K562 (cell line): ENCODE data around the gene ATRNL1. TPM values are rescaled to one million over a fixed set of nuclear protein-coding genes. Genes with fewer than 3 reads are reported as not detected.

Experiments
- ATAC-seq: fragments of 200-7000 bp; cut with Tn5 transposase; 3 replicates; pipeline ENCODE4 v1.9.1; 2020; ENCODE audit warnings: moderate library complexity
- BruUV-seq: library from RNA; stranded (reverse); fragments of 400-500 nt; replicated peaks from 2 replicates; lab custom pipeline; 2021; lab: Mats Ljungman, UMichigan
- CTCF ChIA-PET: fragments of 300-600 bp; formaldehyde crosslinking; extraction: SDS; loops from one replicate; lab custom pipeline; 2021; ENCODE audit warnings: low intra/inter-chr PET ratio; lab: Yijun Ruan, JAX
- POLR2A ChIA-PET: fragments of 300-600, 350-650 bp; sonication (Branson Sonifier 250); formaldehyde crosslinking; extraction: SDS; loops from one replicate; lab custom pipeline; 2021; ENCODE audit warnings: antibody characterized with exemption, inconsistent platforms; lab: Yijun Ruan, JAX
- DNase-seq, 4 experiments: peaks; one replicate each; pipeline versions ENCODE4 v3.0.0 to v3.0.0-alpha.2; 2011 to 2018; ENCODE audit warnings: low spot score in 3 of 4, mixed read lengths in 3 of 4; ENCODE audit errors: extremely low read depth in 1 of 4
- FAIRE-seq: peaks from 2 replicates; lab custom pipeline; 2011; peaks lifted over from hg19 to GRCh38; lab: Jason Lieb, UNC
- H2AFZ ChIP-seq: 2 replicates; pipeline ENCODE4 v1.6.0; 2011; ENCODE audit warnings: low read depth, low read length, control low read depth, inconsistent platforms
- H3K27ac ChIP-seq: fragments of 200-600 bp; 3 replicates; pipeline ENCODE4 v1.8.0; 2011; ENCODE audit warnings: low read depth, mild to moderate bottlenecking, control low read depth, inconsistent platforms, low read length, moderate library complexity, mixed read lengths; ENCODE audit errors: extremely low read depth
- H3K27me3 ChIP-seq, 2 experiments: fragments of 300-600 bp in 1 of 2; 2 replicates in 1 of 2; 3 replicates in 1 of 2; pipeline versions ENCODE4 v1.6.0 to v1.8.0; 2011; ENCODE audit warnings: inconsistent platforms in 2 of 2, low read length in 2 of 2, mild to moderate bottlenecking in 1 of 2, mixed read lengths in 1 of 2, moderate library complexity in 1 of 2; ENCODE audit not compliant: control insufficient read depth in 2 of 2, insufficient read depth in 2 of 2
- H3K36me3 ChIP-seq: fragments of 300-600 bp; 3 replicates; pipeline ENCODE4 v1.8.0; 2011; ENCODE audit warnings: mild to moderate bottlenecking, low read length, inconsistent platforms; ENCODE audit not compliant: control insufficient read depth, insufficient read depth
- H3K4me1 ChIP-seq, 2 experiments: fragments of 200-600 bp in 1 of 2; replicated peaks in 1 of 2; 2 replicates in 1 of 2; 3 replicates in 1 of 2; pipeline versions ENCODE4 v1.5.1 to v1.8.0; 2011; ENCODE audit warnings: inconsistent platforms in 2 of 2, low read length in 2 of 2, mild to moderate bottlenecking in 1 of 2, mixed read lengths in 1 of 2, moderate library complexity in 1 of 2; ENCODE audit not compliant: control insufficient read depth in 2 of 2, insufficient read depth in 2 of 2
- H3K4me2 ChIP-seq: 2 replicates; pipeline ENCODE4 v1.6.1; 2011; ENCODE audit warnings: low read length, control low read depth, inconsistent platforms, mixed read lengths; ENCODE audit not compliant: insufficient read depth
- H3K4me3 ChIP-seq: fragments of 200-600 bp; sonication (generic), shearing (Covaris generic); 2 replicates; pipeline ENCODE4 v1.5.1; 2016; ENCODE audit warnings: control low read depth, inconsistent platforms
- H3K79me2 ChIP-seq: fragments of 200-600 bp; 3 replicates; pipeline ENCODE4 v1.8.0; 2011; ENCODE audit warnings: low read length, inconsistent platforms; ENCODE audit not compliant: control insufficient read depth, insufficient read depth
- H3K9ac ChIP-seq, 2 experiments: 2 replicates each; pipeline versions ENCODE4 v1.6.0 to v1.6.1; 2011; ENCODE audit warnings: low read depth in 2 of 2, low read length in 2 of 2, control low read depth in 1 of 2, inconsistent platforms in 1 of 2, mild to moderate bottlenecking in 1 of 2, mixed read lengths in 1 of 2; ENCODE audit not compliant: insufficient read depth in 1 of 2
- H3K9me1 ChIP-seq: one replicate; pipeline ENCODE4 v1.6.0; 2011; ENCODE audit warnings: inconsistent platforms, mild to moderate bottlenecking, low read length, moderate library complexity; ENCODE audit not compliant: control insufficient read depth, insufficient read depth
- H3K9me3 ChIP-seq: replicated peaks from 2 replicates; pipeline ENCODE4 v1.5.1; 2011; ENCODE audit warnings: low read depth, low read length, inconsistent platforms; ENCODE audit not compliant: control insufficient read depth, insufficient read depth
- H4K20me1 ChIP-seq: replicated peaks from 2 replicates; pipeline ENCODE4 v1.6.1; 2011; ENCODE audit warnings: low read length, inconsistent platforms, mixed read lengths; ENCODE audit not compliant: control insufficient read depth, insufficient read depth
- ARID1B ChIP-seq: fragments of 450-650 bp; IDR thresholded peaks from 2 replicates; pipeline ENCODE4 v1.6.1; 2016; ENCODE audit warnings: antibody characterized with exemption, mild to moderate bottlenecking, inconsistent platforms
- BACH1 ChIP-seq: fragments of 200-800 bp; sonication (Bioruptor generic); IDR thresholded peaks from 2 replicates; pipeline ENCODE4 v1.6.1; 2016; ENCODE audit warnings: missing genetic modification characterization, missing compliant biosample characterization
- CBX2 ChIP-seq: fragments of 200-600 bp; sonication (generic); IDR thresholded peaks from one replicate; pipeline ENCODE4 v1.6.1; 2012; ENCODE audit warnings: mild to moderate bottlenecking, low read length, inconsistent platforms; ENCODE audit not compliant: insufficient read depth, poor library complexity, severe bottlenecking
- ETV5 ChIP-seq: sonication (generic); formaldehyde crosslinking; IDR thresholded peaks from 2 replicates; pipeline ENCODE4 v1.4.0; 2020; ENCODE audit warnings: low read depth, mild to moderate bottlenecking, missing genetic modification reagents
- FUS ChIP-seq: fragments of 200-400 bp; formaldehyde crosslinking; optimal IDR thresholded peaks from 2 replicates; pipeline ENCODE3; 2017; ENCODE audit warnings: low read depth, low read length
- KLF1 ChIP-seq: fragments of 450-650 bp; IDR thresholded peaks from 2 replicates; pipeline ENCODE4 v1.6.1; 2016; ENCODE audit warnings: missing genetic modification characterization, missing compliant biosample characterization
- LCOR ChIP-seq: sonication (generic); formaldehyde crosslinking; IDR thresholded peaks from 2 replicates; pipeline ENCODE4 v1.8.0; 2022; ENCODE audit warnings: mild to moderate bottlenecking, missing genetic modification reagents
- MTA2 ChIP-seq: fragments of 450-650 bp; IDR thresholded peaks from 2 replicates; pipeline ENCODE4 v1.6.1; 2016; ENCODE audit warnings: low read depth
- RUNX1 ChIP-seq: sonication (generic); IDR thresholded peaks from 2 replicates; pipeline ENCODE4 v1.6.1; 2016; ENCODE audit warnings: antibody characterized with exemption, low read depth
- SNRNP70 ChIP-seq: fragments of 200-400 bp; formaldehyde crosslinking; optimal IDR thresholded peaks from 2 replicates; pipeline ENCODE3; 2017; ENCODE audit warnings: low read depth, low read length
- SRSF9 ChIP-seq: fragments of 200-400 bp; formaldehyde crosslinking; IDR thresholded peaks from 2 replicates; pipeline ENCODE4 v1.6.1; 2017; ENCODE audit warnings: low read depth, low read length, borderline replicate concordance
- ZBTB9 ChIP-seq: fragments of 450-650 bp; formaldehyde crosslinking; IDR thresholded peaks from 2 replicates; pipeline ENCODE4 v1.4.0; 2020; ENCODE audit warnings: mild to moderate bottlenecking, moderate library complexity
- ZEB2 ChIP-seq: fragments of 450-650 bp; IDR thresholded peaks from 2 replicates; pipeline ENCODE4 v1.6.1; 2016
- ZMIZ1 ChIP-seq, 2 experiments: fragments of 150-350 bp in 1 of 2; IDR thresholded peaks; 2 replicates each; pipeline ENCODE4 v1.6.1; 2012 to 2016; ENCODE audit warnings: low read depth in 2 of 2, low read length in 2 of 2, mild to moderate bottlenecking in 1 of 2, moderate library complexity in 1 of 2
- ZNF311 ChIP-seq: fragments of 250-450 bp; sonication (Bioruptor Pico); IDR thresholded peaks from 2 replicates; pipeline ENCODE4 v1.4.0; 2020; ENCODE audit warnings: mild to moderate bottlenecking, moderate library complexity
- ZNF316 ChIP-seq: fragments of 450-650 bp; IDR thresholded peaks from 2 replicates; pipeline ENCODE4 v1.6.1; 2016
- ZNF785 ChIP-seq: fragments of 250-450 bp; sonication (Bioruptor Pico); IDR thresholded peaks from 2 replicates; pipeline ENCODE4 v1.4.0; 2020; ENCODE audit warnings: mild to moderate bottlenecking
- WGBS: fragments of 100-300 bp; shearing (Covaris generic); methylation state at CpG from one replicate; pipeline ENCODE4 v1.1.6; 2016; ENCODE audit warnings: low coverage, mixed read lengths; ENCODE audit not compliant: insufficient coverage; ENCODE audit errors: missing lambda C conversion rate; 5-methylcytosine and 5-hydroxymethylcytosine counted together
- in situ Hi-C: fragments of 300-500 bp; cut with MboI; formaldehyde crosslinking; loops from 4 replicates; pipeline ENCODE4 v1.15.0; 2018; ENCODE audit warnings: inconsistent platforms, mixed read lengths
- intact Hi-C: fragments of 100-400 bp; cut with micrococcal nuclease; formaldehyde crosslinking; loops from 2 replicates; pipeline ENCODE4 v1.14.2; 2022
- polyA plus RNA-seq, 8 experiments: library from polyadenylated mRNA; depleted of rRNA in 4 of 8; stranded (reverse) in 5 of 8; unstranded in 3 of 8; fragments of >200 nt; fragmentation: Nextera tagmentation in 2 of 8; fragmentation: Illumina TruSeq in 1 of 8; extraction: Ambion mirVana in 2 of 8; extraction: Trizol in 1 of 8; gene quantifications; 2 replicates each; pipeline versions ENCODE4 v1.2.1 to v1.2.3, GENCODE V29; 2011 to 2014; ENCODE audit warnings: inconsistent platforms in 1 of 8, missing spikeins in 1 of 8
- total RNA-seq, 7 experiments: library from RNA; depleted of rRNA in 6 of 7; stranded (reverse); fragments of >200 nt in 6 of 7; fragmentation: Illumina TruSeq in 2 of 7; extraction: Trizol in 2 of 7; gene quantifications; 2 replicates each; pipeline versions ENCODE4 v1.2.1 to v1.2.3, GENCODE V29; 2011 to 2021; ENCODE audit warnings: low replicate concordance in 1 of 7

Gene ATRNL1
- total and polyA plus RNA-seq, 9 of the 15 experiments (the other 6 are each of a cell fraction or from before 2014, with no cell fraction given) = 0.18 TPM; not detected in 8

GRCh38 chr10:115845921-115846320, 752.8 kb downstream of the ATRNL1 start (continued):
- no peak for TF ChIP-seq ZNF316
- no peak for TF ChIP-seq LCOR (CRISPR knock-in tag)
- no peak for TF ChIP-seq RUNX1
- no peak for TF ChIP-seq FUS
- TF ChIP-seq ZBTB9 (CRISPR knock-in tag) = no peak

- FAIRE-seq = no peak
- POLR2A ChIA-PET = no interaction called here
- in situ Hi-C loops = no loop called here
- no peak for TF ChIP-seq SNRNP70
- TF ChIP-seq CBX2 = no peak
- no peak for TF ChIP-seq ETV5 (CRISPR knock-in tag)
- TF ChIP-seq ZNF785 (CRISPR knock-in tag) = no peak
- no peak for TF ChIP-seq KLF1 (tag)
- TF ChIP-seq ZNF311 (CRISPR knock-in tag) = no peak
- no peak for TF ChIP-seq BACH1 (tag)
- TF ChIP-seq SRSF9 = no peak
- TF ChIP-seq ZEB2 = no peak
- TF ChIP-seq ARID1B = no peak
- no peak for TF ChIP-seq MTA2
- TF ChIP-seq ZMIZ1 (IDR thresholded peaks at IDR 0.05; ENCODE audit: low read depth in 2 of 2, low read length in 2 of 2) = no peak
These were observed 753.4 kb downstream of the ATRNL1 start for GRCh38 chr10:115846528-115846927.

More at GRCh38 chr10:115846528-115846927, 753.4 kb downstream of the ATRNL1 start:
- Histone ChIP-seq H3K4me2 (no peak overlapping the region), H3K4me3 (no peak overlapping the region), H3K27me3 (no peaks in the 10 kb centered on the region), H3K4me1 (no peaks in the 10 kb centered on the region), H2AFZ (no peak overlapping the region), H3K36me3 (no peaks in the 10 kb centered on the region), H3K9me3 (no peaks in the 10 kb centered on the region), H3K9me1 (no peaks in the 10 kb centered on the region), H3K27ac (no peak overlapping the region), H3K9ac (no peak overlapping the region), H4K20me1 (no peaks in the 10 kb centered on the region), H3K79me2 (no peaks in the 10 kb centered on the region)
- WGBS = 0% methylated on average over 1 of the region's 1 CpG
- intact Hi-C loops = no loop called here
- ATAC-seq (no peak), DNase-seq (no peak)
- CTCF ChIA-PET = no interaction called here
- no TSS peak for BruUV-seq
